22Rv1 (cell line): Measurements from ENCODE around the gene DCBLD2.
"Not testable (repeated sequence)": the region's sequence is repeated elsewhere in the genome, so short reads cannot be mapped to it uniquely, and the experiment has no call there.

ENCODE experiments used
- H3K27ac ChIP-seq: fragments of 450-650 bp; 2 replicates; pipeline ENCODE4 v1.5.1; 2017
- ZFX ChIP-seq: fragments of 450-650 bp; IDR thresholded peaks from 2 replicates; pipeline ENCODE4 v1.6.1; 2017; ENCODE audit warnings: antibody characterized with exemption, borderline replicate concordance
- TF ChIP-seq, protein P1 (sequence below): fragments of 450-650 bp; IDR thresholded peaks from 2 replicates; pipeline ENCODE4 v1.5.1; 2017; ENCODE audit warnings: mild to moderate bottlenecking

The DCBLD2 gene

DNA sequence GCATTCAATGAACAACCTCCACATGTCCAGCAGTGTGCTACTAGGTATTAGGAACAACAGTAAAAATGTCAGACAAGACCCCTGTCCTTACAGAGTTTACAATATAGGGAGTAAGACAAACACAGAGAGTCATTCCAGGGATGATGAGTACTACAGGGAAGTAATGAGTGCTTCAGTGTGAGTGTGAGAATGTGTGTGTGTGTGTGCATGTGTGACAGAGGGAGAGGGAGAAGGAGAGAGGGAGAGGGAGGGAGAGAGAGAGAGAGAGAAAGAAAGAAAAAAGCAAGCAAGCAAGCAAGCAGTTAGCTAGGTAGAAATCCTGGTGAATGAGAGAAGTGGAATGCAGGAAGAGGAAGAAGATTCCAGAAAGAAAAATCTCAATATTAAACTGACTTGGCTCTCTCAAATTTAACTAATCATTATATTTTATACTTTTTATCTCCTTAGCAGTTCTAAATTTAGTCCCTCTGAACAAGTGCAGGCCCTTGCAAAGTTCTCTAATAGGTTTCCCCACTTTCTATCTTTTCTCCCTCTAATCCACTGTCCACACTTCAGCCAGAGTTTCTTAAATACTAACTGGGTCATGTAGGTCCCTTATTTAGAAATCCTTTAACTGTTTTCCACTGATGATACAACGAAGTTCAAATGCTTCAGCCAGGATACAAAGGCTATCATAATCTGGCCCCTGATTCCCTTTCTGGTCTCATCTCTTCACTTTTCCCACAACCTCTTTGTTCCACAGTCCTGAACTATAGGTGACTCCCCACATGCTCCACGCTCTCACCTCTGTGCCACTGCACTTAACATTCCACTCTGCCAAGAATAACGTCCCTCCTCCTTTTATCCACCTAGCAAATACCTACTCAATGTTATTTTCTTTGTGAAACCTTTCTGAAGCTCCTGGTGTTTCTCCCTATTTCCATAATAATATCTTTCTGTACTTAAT is 10.3 kb downstream of the DCBLD2 start:
- TF ChIP-seq, protein P1, sequence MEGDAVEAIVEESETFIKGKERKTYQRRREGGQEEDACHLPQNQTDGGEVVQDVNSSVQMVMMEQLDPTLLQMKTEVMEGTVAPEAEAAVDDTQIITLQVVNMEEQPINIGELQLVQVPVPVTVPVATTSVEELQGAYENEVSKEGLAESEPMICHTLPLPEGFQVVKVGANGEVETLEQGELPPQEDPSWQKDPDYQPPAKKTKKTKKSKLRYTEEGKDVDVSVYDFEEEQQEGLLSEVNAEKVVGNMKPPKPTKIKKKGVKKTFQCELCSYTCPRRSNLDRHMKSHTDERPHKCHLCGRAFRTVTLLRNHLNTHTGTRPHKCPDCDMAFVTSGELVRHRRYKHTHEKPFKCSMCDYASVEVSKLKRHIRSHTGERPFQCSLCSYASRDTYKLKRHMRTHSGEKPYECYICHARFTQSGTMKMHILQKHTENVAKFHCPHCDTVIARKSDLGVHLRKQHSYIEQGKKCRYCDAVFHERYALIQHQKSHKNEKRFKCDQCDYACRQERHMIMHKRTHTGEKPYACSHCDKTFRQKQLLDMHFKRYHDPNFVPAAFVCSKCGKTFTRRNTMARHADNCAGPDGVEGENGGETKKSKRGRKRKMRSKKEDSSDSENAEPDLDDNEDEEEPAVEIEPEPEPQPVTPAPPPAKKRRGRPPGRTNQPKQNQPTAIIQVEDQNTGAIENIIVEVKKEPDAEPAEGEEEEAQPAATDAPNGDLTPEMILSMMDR: no peak
- no peak for TF ChIP-seq ZFX
- no peak overlapping the region for H3K27ac ChIP-seq

DNA sequence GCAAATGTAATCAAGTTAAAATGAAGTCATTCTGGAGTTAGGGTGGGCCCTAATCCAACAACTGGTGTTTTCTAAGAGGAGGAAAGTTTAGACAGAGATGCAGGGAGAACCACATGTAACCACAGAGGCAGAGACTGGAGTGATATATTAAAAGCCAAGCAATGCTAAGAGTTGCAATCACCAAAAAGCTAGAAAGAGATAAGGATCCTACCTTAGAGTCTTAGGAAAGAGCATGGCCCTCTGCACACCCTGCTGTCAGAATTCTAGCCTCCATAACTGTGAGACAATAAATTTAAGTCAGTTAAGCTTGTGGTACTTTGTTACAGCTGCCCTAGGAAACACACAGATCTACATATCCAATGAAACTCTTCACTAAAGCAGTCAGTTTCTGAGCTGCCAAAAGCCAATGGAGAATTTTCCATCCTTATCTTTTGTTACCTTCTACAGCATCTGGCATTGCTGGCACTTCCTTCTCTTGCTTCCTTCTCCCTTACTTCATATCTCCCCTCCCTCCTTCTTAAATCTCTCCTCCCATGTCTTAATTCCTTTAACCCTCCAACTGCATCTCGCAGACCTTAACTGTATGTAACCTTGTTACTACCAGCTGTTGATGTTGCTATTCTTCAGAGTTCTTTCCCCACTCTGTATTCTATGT is 11.2 kb downstream of the DCBLD2 start:
- no peak overlapping the region for H3K27ac ChIP-seq
- no peak for TF ChIP-seq ZFX
- TF ChIP-seq, protein P1: no peak

DNA sequence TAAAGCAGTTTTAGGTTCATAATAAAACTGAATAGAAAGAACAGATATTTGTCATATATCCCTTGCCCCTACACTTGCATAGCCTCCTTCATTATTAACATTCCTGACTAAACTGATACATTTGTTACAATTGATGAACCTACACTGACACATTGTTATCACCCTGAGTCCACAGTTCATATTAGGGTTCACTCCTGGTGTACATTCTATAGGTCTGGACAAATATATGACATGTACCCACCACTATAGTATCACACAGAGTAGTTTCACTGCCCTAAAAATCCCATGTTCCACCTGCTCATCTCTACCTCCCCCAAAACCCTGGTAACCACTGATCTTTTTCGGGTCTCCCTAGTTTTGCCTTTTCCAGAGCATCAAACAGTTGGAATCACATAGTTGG is 13.8 kb downstream of the DCBLD2 start:
- no peak for TF ChIP-seq ZFX
- TF ChIP-seq, protein P1: no peak
- H3K27ac ChIP-seq: no peak overlapping the region

DNA sequence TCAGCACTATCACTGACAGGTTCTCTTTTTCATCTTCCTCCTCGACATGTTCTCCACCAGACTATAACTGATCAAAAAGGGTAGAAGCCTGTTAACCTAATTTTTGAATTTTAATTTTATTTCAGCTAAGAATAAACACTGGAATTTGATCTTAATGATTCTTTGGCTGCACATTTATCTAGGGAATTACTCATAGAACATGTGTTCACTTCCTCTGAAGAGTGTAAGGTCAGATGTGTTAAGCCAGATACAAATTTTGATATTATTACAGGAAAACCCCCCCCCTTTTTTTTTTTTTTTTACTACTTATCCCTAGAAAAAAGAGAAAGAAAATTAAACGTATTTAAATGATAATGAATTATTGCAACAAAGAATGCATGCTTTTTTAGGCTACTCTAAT is 15.0 kb downstream of the DCBLD2 start:
- TF ChIP-seq, protein P1: no peak
- no peak for TF ChIP-seq ZFX
- no peak overlapping the region for H3K27ac ChIP-seq

DNA sequence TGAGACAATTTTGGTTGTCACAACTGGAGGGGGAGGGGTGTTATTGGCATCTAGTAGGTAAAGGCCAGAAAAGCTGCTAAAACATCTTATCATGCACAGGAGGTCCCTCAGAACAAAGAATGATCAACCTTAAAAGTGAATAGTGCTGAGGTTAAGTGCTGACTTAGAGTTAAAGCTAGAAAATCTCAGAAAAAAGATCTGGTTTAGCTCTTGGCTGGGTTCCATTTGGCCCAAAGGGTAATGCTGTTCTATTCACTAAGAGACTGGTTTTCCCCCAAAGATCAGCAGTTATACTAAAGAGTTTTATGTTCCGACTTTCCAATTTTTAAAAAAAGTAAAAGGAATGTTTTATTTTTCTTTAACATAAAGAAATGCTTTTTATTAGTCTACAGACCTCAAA is 15.6 kb downstream of the DCBLD2 start:
- no peak for TF ChIP-seq ZFX
- TF ChIP-seq, protein P1: no peak
- no peak overlapping the region for H3K27ac ChIP-seq

DNA sequence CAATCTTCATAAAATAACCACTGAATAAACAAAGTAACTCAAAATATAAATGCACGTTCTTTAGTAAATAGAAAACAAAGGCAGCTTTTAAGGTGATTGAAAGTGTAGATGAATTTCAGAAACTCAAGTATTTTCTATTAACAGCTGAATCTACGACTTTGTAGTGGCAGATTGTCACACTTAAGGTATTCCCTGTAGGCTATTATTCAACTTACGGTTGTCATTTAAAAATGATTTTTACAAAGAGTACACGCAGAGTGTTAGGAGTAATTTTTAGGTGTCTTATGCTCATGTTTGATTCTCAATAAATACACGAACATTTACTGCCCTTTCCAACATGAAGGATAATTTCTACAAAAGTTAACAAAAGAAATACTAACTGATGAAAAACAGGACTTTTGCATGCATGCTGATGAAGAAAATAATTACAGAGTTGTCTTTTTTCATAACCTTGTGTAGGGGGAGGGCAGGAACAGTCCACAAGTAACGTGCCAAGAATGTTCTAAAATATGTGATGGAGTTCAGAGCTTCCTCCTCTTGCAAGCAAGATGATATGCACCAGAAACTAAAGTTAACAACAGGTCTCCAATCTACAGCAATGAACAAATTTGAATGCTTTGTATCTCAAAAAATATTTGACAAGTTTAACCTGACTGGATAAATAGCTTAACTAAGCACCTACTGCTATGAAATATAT is 16.7 kb downstream of the DCBLD2 start:
- no peak overlapping the region for H3K27ac ChIP-seq
- TF ChIP-seq, protein P1: no peak
- TF ChIP-seq ZFX: no peak

DNA sequence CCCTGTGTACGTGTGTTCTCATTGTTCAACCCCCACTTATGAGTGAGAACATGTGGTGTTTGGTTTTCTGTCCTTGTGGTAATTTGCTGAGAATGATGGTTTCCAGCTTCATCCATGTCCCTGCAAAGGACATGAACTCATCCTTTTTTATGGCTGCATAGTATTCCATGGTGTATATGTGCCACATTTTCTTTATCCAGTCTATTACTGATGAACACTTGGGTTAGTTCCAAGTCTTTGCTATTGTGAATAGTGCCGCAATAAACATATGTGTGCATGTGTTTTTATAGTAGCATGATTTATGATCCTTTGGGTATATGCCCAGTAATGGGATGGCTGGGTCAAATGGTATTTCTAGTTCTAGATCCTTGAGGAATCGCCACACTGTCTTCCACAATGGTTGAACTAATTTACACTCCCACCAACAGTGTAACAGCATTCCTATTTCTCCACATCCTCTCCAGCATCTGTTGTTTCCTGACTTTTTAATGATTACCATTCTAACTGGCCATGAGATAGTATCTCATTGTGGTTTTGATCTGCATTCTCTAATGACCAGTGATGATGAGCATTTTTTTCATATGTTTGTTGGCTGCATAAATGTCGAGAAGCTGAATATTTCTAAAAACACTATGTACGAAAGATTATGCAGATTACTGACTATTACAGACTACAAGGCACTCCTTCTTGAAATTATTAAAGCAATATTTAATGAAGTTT is 18.7 kb downstream of the DCBLD2 start:
- H3K27ac ChIP-seq: not testable (repeated sequence)
